HL-60 (cell line): ENCODE measurements around the gene HOXC12.
A peak's percentile ranks its signal among the peaks of the same experiment; 100 is the strongest.

ENCODE experiments used
- DNase-seq, 2 experiments: peaks; one replicate each; pipeline ENCODE4 v3.0.0-alpha.2; 2010 to 2020; ENCODE audit warnings: low read depth in 1 of 2, low spot score in 1 of 2
- H3K27ac ChIP-seq: fragments of 250-450 bp; sonication (Bioruptor Pico); replicated peaks from 2 replicates; pipeline ENCODE4 v1.5.1; 2020; ENCODE audit warnings: mild to moderate bottlenecking, moderate library complexity
- H3K27me3 ChIP-seq: fragments of 250-450 bp; sonication (Bioruptor Pico); 2 replicates; pipeline ENCODE4 v1.5.1; 2021; ENCODE audit warnings: mild to moderate bottlenecking, moderate library complexity; ENCODE audit not compliant: insufficient read depth, poor library complexity, severe bottlenecking
- H3K4me3 ChIP-seq: replicated peaks from 2 replicates; pipeline ENCODE4 v1.5.1; 2011; ENCODE audit warnings: mild to moderate bottlenecking, control low read depth, low read length; ENCODE audit not compliant: insufficient read depth
- GABPA ChIP-seq: IDR thresholded peaks from 2 replicates; pipeline ENCODE4 v1.6.1; 2012; ENCODE audit warnings: low read depth
- POLR2AphosphoS5 ChIP-seq: IDR thresholded peaks from 2 replicates; pipeline ENCODE4 v1.6.1; 2012; ENCODE audit warnings: low read depth
- SPI1 ChIP-seq: IDR thresholded peaks from 2 replicates; pipeline ENCODE4 v1.6.1; 2012; ENCODE audit warnings: low read depth, mild to moderate bottlenecking, borderline replicate concordance
- TF ChIP-seq, protein P1 (sequence below): IDR thresholded peaks from 2 replicates; pipeline ENCODE4 v1.6.1; 2012; ENCODE audit warnings: low read depth; ENCODE audit not compliant: insufficient replicate concordance
- TF ChIP-seq, protein P2 (sequence below): IDR thresholded peaks from one replicate; pipeline ENCODE4 v1.5.1; 2011; ENCODE audit warnings: low read length, control low read depth, inconsistent platforms; ENCODE audit not compliant: insufficient read depth

HOXC12 gene

GRCh38 chr12:53948650-53949593 is 5.8 kb upstream of the HOXC12 start:
- no peak for TF ChIP-seq GABPA
- TF ChIP-seq SPI1: peak; percentile 29; the same call in 1 of the 2 replicates
- H3K4me3 ChIP-seq: no peak overlapping the region
- DNase-seq: peak in 1 of 2 experiments; percentile 12
- peaks cover 96% of the 10 kb centered on the region for H3K27me3 ChIP-seq
- no peak overlapping the region for H3K27ac ChIP-seq

DNA sequence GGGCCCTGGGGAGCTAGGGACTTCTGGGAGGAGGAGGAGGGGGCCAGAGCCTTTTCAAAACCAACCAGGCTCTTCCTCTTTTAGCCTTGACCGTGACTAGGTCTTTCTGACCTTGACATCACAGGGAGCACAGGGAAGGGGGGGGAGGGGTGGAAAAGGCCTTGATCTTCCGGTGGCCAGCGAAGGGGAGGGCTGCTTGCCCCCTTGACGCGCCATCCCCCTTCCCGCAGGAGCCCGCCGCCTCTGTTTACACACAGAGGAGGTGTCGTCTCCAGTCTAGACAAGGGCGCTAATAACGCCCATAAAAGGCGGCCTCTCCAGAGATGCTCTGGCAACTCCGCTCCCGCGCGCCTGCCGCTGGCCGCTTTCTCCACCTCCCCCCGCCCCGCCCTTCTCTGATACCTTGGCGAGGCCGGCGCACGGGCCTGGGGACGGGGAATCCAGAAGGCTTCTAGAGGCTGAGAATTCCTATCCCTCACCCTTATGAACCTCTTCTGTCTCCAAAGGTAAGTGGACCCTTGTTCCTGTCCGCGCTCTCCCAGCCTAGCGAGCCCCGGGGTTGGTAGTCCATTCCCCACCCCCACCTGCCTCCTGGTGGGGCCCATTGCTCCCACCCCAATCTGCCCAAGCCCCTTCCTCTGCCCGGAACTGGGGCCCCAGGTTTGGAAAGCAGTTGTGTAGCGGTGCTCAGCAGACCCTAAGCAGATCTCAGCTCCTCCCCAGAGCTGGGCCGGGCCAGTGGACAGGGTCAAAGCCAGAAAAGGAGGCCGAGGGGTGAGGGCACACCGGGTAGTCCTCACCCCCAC is 4.9 kb upstream of the HOXC12 start:
- no peak for DNase-seq
- Histone ChIP-seq H3K27me3 (peaks cover 96% of the 10 kb centered on the region), H3K27ac (no peak overlapping the region), H3K4me3 (no peak overlapping the region)
- TF ChIP-seq, protein P1, sequence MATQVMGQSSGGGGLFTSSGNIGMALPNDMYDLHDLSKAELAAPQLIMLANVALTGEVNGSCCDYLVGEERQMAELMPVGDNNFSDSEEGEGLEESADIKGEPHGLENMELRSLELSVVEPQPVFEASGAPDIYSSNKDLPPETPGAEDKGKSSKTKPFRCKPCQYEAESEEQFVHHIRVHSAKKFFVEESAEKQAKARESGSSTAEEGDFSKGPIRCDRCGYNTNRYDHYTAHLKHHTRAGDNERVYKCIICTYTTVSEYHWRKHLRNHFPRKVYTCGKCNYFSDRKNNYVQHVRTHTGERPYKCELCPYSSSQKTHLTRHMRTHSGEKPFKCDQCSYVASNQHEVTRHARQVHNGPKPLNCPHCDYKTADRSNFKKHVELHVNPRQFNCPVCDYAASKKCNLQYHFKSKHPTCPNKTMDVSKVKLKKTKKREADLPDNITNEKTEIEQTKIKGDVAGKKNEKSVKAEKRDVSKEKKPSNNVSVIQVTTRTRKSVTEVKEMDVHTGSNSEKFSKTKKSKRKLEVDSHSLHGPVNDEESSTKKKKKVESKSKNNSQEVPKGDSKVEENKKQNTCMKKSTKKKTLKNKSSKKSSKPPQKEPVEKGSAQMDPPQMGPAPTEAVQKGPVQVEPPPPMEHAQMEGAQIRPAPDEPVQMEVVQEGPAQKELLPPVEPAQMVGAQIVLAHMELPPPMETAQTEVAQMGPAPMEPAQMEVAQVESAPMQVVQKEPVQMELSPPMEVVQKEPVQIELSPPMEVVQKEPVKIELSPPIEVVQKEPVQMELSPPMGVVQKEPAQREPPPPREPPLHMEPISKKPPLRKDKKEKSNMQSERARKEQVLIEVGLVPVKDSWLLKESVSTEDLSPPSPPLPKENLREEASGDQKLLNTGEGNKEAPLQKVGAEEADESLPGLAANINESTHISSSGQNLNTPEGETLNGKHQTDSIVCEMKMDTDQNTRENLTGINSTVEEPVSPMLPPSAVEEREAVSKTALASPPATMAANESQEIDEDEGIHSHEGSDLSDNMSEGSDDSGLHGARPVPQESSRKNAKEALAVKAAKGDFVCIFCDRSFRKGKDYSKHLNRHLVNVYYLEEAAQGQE: no peak
- no peak for TF ChIP-seq POLR2AphosphoS5
- no peak for TF ChIP-seq GABPA
- TF ChIP-seq, protein P2, sequence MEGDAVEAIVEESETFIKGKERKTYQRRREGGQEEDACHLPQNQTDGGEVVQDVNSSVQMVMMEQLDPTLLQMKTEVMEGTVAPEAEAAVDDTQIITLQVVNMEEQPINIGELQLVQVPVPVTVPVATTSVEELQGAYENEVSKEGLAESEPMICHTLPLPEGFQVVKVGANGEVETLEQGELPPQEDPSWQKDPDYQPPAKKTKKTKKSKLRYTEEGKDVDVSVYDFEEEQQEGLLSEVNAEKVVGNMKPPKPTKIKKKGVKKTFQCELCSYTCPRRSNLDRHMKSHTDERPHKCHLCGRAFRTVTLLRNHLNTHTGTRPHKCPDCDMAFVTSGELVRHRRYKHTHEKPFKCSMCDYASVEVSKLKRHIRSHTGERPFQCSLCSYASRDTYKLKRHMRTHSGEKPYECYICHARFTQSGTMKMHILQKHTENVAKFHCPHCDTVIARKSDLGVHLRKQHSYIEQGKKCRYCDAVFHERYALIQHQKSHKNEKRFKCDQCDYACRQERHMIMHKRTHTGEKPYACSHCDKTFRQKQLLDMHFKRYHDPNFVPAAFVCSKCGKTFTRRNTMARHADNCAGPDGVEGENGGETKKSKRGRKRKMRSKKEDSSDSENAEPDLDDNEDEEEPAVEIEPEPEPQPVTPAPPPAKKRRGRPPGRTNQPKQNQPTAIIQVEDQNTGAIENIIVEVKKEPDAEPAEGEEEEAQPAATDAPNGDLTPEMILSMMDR: no peak
- peak; percentile 40 for TF ChIP-seq SPI1

GRCh38 chr12:53950437-53950773 is 4.3 kb upstream of the HOXC12 start:
- Histone ChIP-seq H3K27ac (no peak overlapping the region), H3K4me3 (no peak overlapping the region), H3K27me3 (peaks cover 93% of the 10 kb centered on the region)
- DNase-seq: no peak
- TF ChIP-seq, protein P2: no peak
- TF ChIP-seq GABPA: no peak

DNA sequence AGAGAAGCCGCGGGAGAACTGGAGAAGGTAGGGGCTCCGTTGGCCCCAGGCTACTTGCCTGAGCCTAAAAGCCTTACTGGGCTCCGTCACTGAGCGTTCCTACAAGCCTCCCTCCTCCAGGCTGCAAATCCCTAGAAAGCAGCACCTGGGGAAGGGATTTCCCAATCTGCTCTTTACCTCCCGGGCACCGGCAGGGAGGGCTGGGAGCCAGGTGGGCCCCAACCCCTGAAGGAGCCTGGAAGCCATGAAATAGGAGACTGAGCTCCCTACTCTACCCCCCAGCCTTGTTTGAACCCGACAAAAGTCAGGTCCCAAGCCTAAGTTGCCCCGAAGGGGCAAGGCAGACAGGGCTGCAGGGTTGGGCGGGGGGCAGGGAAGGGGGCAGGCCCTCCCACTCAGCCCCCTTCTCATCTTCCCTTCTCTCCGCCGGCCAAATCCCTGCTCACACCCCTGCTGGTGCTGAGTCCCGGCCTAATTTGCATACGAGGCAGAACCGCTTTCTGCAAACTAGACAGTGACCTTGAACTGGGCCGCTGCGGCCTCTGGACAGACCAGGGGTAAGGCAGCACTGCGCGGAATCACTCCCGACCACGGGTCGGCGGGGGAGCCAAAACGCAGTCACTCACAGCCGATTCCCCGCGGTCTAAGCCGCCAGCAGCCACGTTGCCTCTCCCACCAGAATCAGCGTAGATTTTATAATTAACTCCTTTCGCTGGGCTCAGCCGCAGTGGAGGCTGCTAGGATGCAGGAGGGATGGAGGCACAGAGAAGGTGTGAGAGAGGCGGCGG is 3.7 kb upstream of the HOXC12 start:
- Histone ChIP-seq H3K27me3 (peaks cover 93% of the 10 kb centered on the region), H3K27ac (no peak overlapping the region), H3K4me3 (no peak overlapping the region)
- no peak for DNase-seq
- TF ChIP-seq POLR2AphosphoS5 (no peak), SPI1 (no peak)
- TF ChIP-seq, protein P1: no peak
